ENCODE measurements around the gene CSMD2.

CSMD2 gene

GRCh38 chr1:33656467-33657005 is 508.5 kb downstream of the CSMD2 start:
- H3K27ac ChIP-seq (ENCODE audit: low read depth, low read length): no peak overlapping the region
- no peaks in the 10 kb centered on the region for H3K9me3 ChIP-seq (ENCODE audit: low read length)
- no peaks in the 10 kb centered on the region for H3K36me3 ChIP-seq (ENCODE audit: insufficient read depth, low read length)
- H3K4me3 ChIP-seq (ENCODE audit: low read depth in 1 of 2, low read length in 2 of 2): no peak overlapping the region
- H3K9ac ChIP-seq (ENCODE audit: low read length): no peak overlapping the region
- peaks cover 15% of the 10 kb centered on the region for H3K4me1 ChIP-seq (ENCODE audit: insufficient read depth, low read length)
- no peaks in the 10 kb centered on the region for H3K27me3 ChIP-seq (ENCODE audit: control insufficient read depth in 1 of 2, insufficient read depth in 2 of 2, low read length in 2 of 2)

- H3K9me3 ChIP-seq (ENCODE audit: low read length): no peaks in the 10 kb centered on the region
- H3K4me1 ChIP-seq (ENCODE audit: insufficient read depth, low read length): peaks cover 12% of the 10 kb centered on the region
- no peaks in the 10 kb centered on the region for H3K27me3 ChIP-seq (ENCODE audit: control insufficient read depth in 1 of 2, insufficient read depth in 2 of 2, low read length in 2 of 2)
- no peak overlapping the region for H3K4me3 ChIP-seq (ENCODE audit: low read depth in 1 of 2, low read length in 2 of 2)
- no peak overlapping the region for H3K27ac ChIP-seq (ENCODE audit: low read depth, low read length)
- H3K36me3 ChIP-seq (ENCODE audit: insufficient read depth, low read length): no peaks in the 10 kb centered on the region
- no peak overlapping the region for H3K9ac ChIP-seq (ENCODE audit: low read length)
Observed at GRCh38 chr1:33655496-33655895, 509.5 kb downstream of the CSMD2 start.

- Histone ChIP-seq H3K27ac (ENCODE audit: low read depth, low read length) (no peak overlapping the region), H3K9ac (ENCODE audit: low read length) (no peak overlapping the region), H3K27me3 (ENCODE audit: control insufficient read depth in 1 of 2, insufficient read depth in 2 of 2, low read length in 2 of 2) (no peaks in the 10 kb centered on the region), H3K4me1 (ENCODE audit: insufficient read depth, low read length) (peaks cover under 1% of the 10 kb centered on the region), H3K4me3 (ENCODE audit: low read depth in 1 of 2, low read length in 2 of 2) (no peak overlapping the region), H3K9me3 (ENCODE audit: low read length) (no peaks in the 10 kb centered on the region), H3K36me3 (ENCODE audit: insufficient read depth, low read length) (no peaks in the 10 kb centered on the region)
Observed at GRCh38 chr1:33654267-33654834, 510.7 kb downstream of the CSMD2 start.

- no peaks in the 10 kb centered on the region for H3K36me3 ChIP-seq (ENCODE audit: insufficient read depth, low read length)
- no peaks in the 10 kb centered on the region for H3K9me3 ChIP-seq (ENCODE audit: low read length)
- H3K4me3 ChIP-seq (ENCODE audit: low read depth in 1 of 2, low read length in 2 of 2): no peak overlapping the region
- no peak overlapping the region for H3K27ac ChIP-seq (ENCODE audit: low read depth, low read length)
- no peaks in the 10 kb centered on the region for H3K27me3 ChIP-seq (ENCODE audit: control insufficient read depth in 1 of 2, insufficient read depth in 2 of 2, low read length in 2 of 2)
- no peaks in the 10 kb centered on the region for H3K4me1 ChIP-seq (ENCODE audit: insufficient read depth, low read length)
- H3K9ac ChIP-seq (ENCODE audit: low read length): no peak overlapping the region
Observed at GRCh38 chr1:33653226-33653625, 511.8 kb downstream of the CSMD2 start.

- H3K9ac ChIP-seq (ENCODE audit: low read length): no peak overlapping the region
- no peak overlapping the region for H3K4me3 ChIP-seq (ENCODE audit: low read depth in 1 of 2, low read length in 2 of 2)
- no peaks in the 10 kb centered on the region for H3K27me3 ChIP-seq (ENCODE audit: control insufficient read depth in 1 of 2, insufficient read depth in 2 of 2, low read length in 2 of 2)
- no peaks in the 10 kb centered on the region for H3K9me3 ChIP-seq (ENCODE audit: low read length)
- H3K4me1 ChIP-seq (ENCODE audit: insufficient read depth, low read length): no peaks in the 10 kb centered on the region
- no peak overlapping the region for H3K27ac ChIP-seq (ENCODE audit: low read depth, low read length)
- H3K36me3 ChIP-seq (ENCODE audit: insufficient read depth, low read length): no peaks in the 10 kb centered on the region
Observed at GRCh38 chr1:33650708-33651107, 514.3 kb downstream of the CSMD2 start.

- no peaks in the 10 kb centered on the region for H3K4me1 ChIP-seq (ENCODE audit: insufficient read depth, low read length)
- no peak overlapping the region for H3K4me3 ChIP-seq (ENCODE audit: low read depth in 1 of 2, low read length in 2 of 2)
- H3K9me3 ChIP-seq (ENCODE audit: low read length): no peaks in the 10 kb centered on the region
Observed at GRCh38 chr1:33649759-33650158, 515.3 kb downstream of the CSMD2 start.

GRCh38 chr1:33643216-33643615 is 521.8 kb downstream of the CSMD2 start:
- no peak overlapping the region for H3K27ac ChIP-seq (ENCODE audit: low read depth, low read length)
- no peak overlapping the region for H3K9ac ChIP-seq (ENCODE audit: low read length)
- no peak overlapping the region for H3K4me3 ChIP-seq (ENCODE audit: low read depth in 1 of 2, low read length in 2 of 2)
- H3K4me1 ChIP-seq (ENCODE audit: insufficient read depth, low read length): no peaks in the 10 kb centered on the region
- no peaks in the 10 kb centered on the region for H3K36me3 ChIP-seq (ENCODE audit: insufficient read depth, low read length)
- H3K9me3 ChIP-seq (ENCODE audit: low read length): no peaks in the 10 kb centered on the region
- no peaks in the 10 kb centered on the region for H3K27me3 ChIP-seq (ENCODE audit: control insufficient read depth in 1 of 2, insufficient read depth in 2 of 2, low read length in 2 of 2)

More at GRCh38 chr1:33649759-33650158, 515.3 kb downstream of the CSMD2 start:
- Histone ChIP-seq H3K27me3 (ENCODE audit: control insufficient read depth in 1 of 2, insufficient read depth in 2 of 2, low read length in 2 of 2) (no peaks in the 10 kb centered on the region), H3K9ac (ENCODE audit: low read length) (no peak overlapping the region), H3K27ac (ENCODE audit: low read depth, low read length) (no peak overlapping the region), H3K36me3 (ENCODE audit: insufficient read depth, low read length) (no peaks in the 10 kb centered on the region)

GRCh38 chr1:33641104-33641830 is 523.8 kb downstream of the CSMD2 start:
- no peaks in the 10 kb centered on the region for H3K4me1 ChIP-seq (ENCODE audit: insufficient read depth, low read length)
- H3K9me3 ChIP-seq (ENCODE audit: low read length): no peaks in the 10 kb centered on the region
- no peak overlapping the region for H3K27ac ChIP-seq (ENCODE audit: low read depth, low read length)
- no peak overlapping the region for H3K4me3 ChIP-seq (ENCODE audit: low read depth in 1 of 2, low read length in 2 of 2)
- no peaks in the 10 kb centered on the region for H3K27me3 ChIP-seq (ENCODE audit: control insufficient read depth in 1 of 2, insufficient read depth in 2 of 2, low read length in 2 of 2)
- H3K9ac ChIP-seq (ENCODE audit: low read length): no peak overlapping the region
- no peaks in the 10 kb centered on the region for H3K36me3 ChIP-seq (ENCODE audit: insufficient read depth, low read length)

- Histone ChIP-seq H3K36me3 (ENCODE audit: insufficient read depth, low read length) (no peaks in the 10 kb centered on the region), H3K27ac (ENCODE audit: low read depth, low read length) (no peak overlapping the region)
Observed at GRCh38 chr1:33640114-33640660, 524.8 kb downstream of the CSMD2 start.

GRCh38 chr1:33637846-33638440 is 527.1 kb downstream of the CSMD2 start:
- no peak overlapping the region for H3K4me3 ChIP-seq (ENCODE audit: low read depth in 1 of 2, low read length in 2 of 2)
- H3K4me1 ChIP-seq (ENCODE audit: insufficient read depth, low read length): no peaks in the 10 kb centered on the region
- no peaks in the 10 kb centered on the region for H3K9me3 ChIP-seq (ENCODE audit: low read length)
- H3K27me3 ChIP-seq (ENCODE audit: control insufficient read depth in 1 of 2, insufficient read depth in 2 of 2, low read length in 2 of 2): peaks cover 0 to 6% of the 10 kb centered on the region in 2 donors
- no peak overlapping the region for H3K9ac ChIP-seq (ENCODE audit: low read length)
- H3K36me3 ChIP-seq (ENCODE audit: insufficient read depth, low read length): no peaks in the 10 kb centered on the region
- no peak overlapping the region for H3K27ac ChIP-seq (ENCODE audit: low read depth, low read length)

More at GRCh38 chr1:33640114-33640660, 524.8 kb downstream of the CSMD2 start:
- no peaks in the 10 kb centered on the region for H3K4me1 ChIP-seq (ENCODE audit: insufficient read depth, low read length)
- H3K4me3 ChIP-seq (ENCODE audit: low read depth in 1 of 2, low read length in 2 of 2): no peak overlapping the region
- no peaks in the 10 kb centered on the region for H3K9me3 ChIP-seq (ENCODE audit: low read length)
- H3K9ac ChIP-seq (ENCODE audit: low read length): no peak overlapping the region
- H3K27me3 ChIP-seq (ENCODE audit: control insufficient read depth in 1 of 2, insufficient read depth in 2 of 2, low read length in 2 of 2): no peaks in the 10 kb centered on the region

GRCh38 chr1:33636209-33636608 is 528.8 kb downstream of the CSMD2 start:
- no peak overlapping the region for H3K4me3 ChIP-seq (ENCODE audit: low read depth in 1 of 2, low read length in 2 of 2)
- H3K9me3 ChIP-seq (ENCODE audit: low read length): no peaks in the 10 kb centered on the region
- no peaks in the 10 kb centered on the region for H3K36me3 ChIP-seq (ENCODE audit: insufficient read depth, low read length)
- H3K4me1 ChIP-seq (ENCODE audit: insufficient read depth, low read length): no peaks in the 10 kb centered on the region
- no peak overlapping the region for H3K9ac ChIP-seq (ENCODE audit: low read length)
- H3K27ac ChIP-seq (ENCODE audit: low read depth, low read length): no peak overlapping the region
- peaks cover 0 to 6% of the 10 kb centered on the region in 2 donors for H3K27me3 ChIP-seq (ENCODE audit: control insufficient read depth in 1 of 2, insufficient read depth in 2 of 2, low read length in 2 of 2)
